HG03139 (cell line): Measurements from ENCODE around the gene SPHK2.
"Not testable (repeated sequence)": the region's sequence is repeated elsewhere in the genome, so short reads cannot be mapped to it uniquely, and the experiment has no call there.

ENCODE experiments used
- ATAC-seq: cut with Tn5 transposase; IDR thresholded peaks from one replicate; pipeline ENCODE4 v1.9.1; 2021; ENCODE audit not compliant: unreplicated experiment

Gene SPHK2

GRCh38 chr19:48676887-48677286 is 57.6 kb downstream of the SPHK2 start:
- no peak for ATAC-seq

DNA sequence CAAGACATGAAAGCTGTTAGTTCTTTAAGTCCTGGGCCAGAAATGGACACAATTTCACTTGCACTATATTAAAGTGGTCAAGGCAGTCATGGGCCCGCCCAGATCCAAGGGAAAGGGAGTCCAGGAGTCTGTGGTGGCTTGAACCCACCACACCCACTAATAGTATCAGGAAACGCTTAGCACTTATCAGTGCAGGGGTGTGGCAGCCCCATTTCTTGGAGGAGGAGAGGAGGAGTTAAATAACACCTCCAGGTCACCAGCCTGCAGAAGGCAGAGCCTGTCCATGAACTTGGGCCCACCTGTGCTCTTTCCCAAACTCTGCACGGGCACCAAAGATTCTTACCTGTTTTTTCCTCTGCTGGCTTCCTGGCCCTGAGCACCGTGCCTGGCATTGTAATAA is 58.9 kb downstream of the SPHK2 start:
- ATAC-seq = no peak

GRCh38 chr19:48680006-48680405 is 60.7 kb downstream of the SPHK2 start:
- not testable (repeated sequence) for ATAC-seq
